H9 (cell line): ENCODE data around the gene OR6M1. TPM values are rescaled to one million over a fixed set of nuclear protein-coding genes. Genes with fewer than 3 reads are reported as not detected.

Experiments used
- DNase-seq: peaks from one replicate; pipeline ENCODE4 v3.0.0-alpha.2; 2017
- H2AFZ ChIP-seq: one replicate; pipeline ENCODE4 v1.6.1; 2013; ENCODE audit warnings: mild to moderate bottlenecking, low read length, control low read depth, moderate library complexity
- H2AK5ac ChIP-seq: 2 replicates; pipeline ENCODE4 v1.6.1; 2013; ENCODE audit warnings: low read length, control low read depth, mixed read lengths; ENCODE audit not compliant: insufficient read length
- H2BK120ac ChIP-seq: one replicate; pipeline ENCODE4 v1.6.1; 2013; ENCODE audit warnings: low read depth, mild to moderate bottlenecking, low read length, control low read depth, inconsistent platforms; ENCODE audit not compliant: poor library complexity, severe bottlenecking
- H2BK12ac ChIP-seq: 2 replicates; pipeline ENCODE4 v1.6.1; 2013; ENCODE audit warnings: low read length, control low read depth, mixed read lengths, low read depth; ENCODE audit not compliant: insufficient read length
- H2BK15ac ChIP-seq: 2 replicates; pipeline ENCODE4 v1.6.1; 2013; ENCODE audit warnings: low read depth, low read length, control low read depth
- H2BK20ac ChIP-seq: one replicate; pipeline ENCODE4 v1.6.1; 2013; ENCODE audit warnings: low read depth, mild to moderate bottlenecking, low read length, control low read depth, inconsistent platforms; ENCODE audit not compliant: poor library complexity, severe bottlenecking
- H2BK5ac ChIP-seq: 2 replicates; pipeline ENCODE4 v1.6.1; 2013; ENCODE audit warnings: low read length, control low read depth, mixed read lengths; ENCODE audit not compliant: insufficient read length
- H3K14ac ChIP-seq: 2 replicates; pipeline ENCODE4 v1.6.1; 2013; ENCODE audit warnings: low read length, control low read depth; ENCODE audit not compliant: insufficient read depth
- H3K18ac ChIP-seq: 2 replicates; pipeline ENCODE4 v1.6.1; 2013; ENCODE audit warnings: low read depth, mild to moderate bottlenecking, mixed read lengths, low read length, control low read depth; ENCODE audit not compliant: insufficient read length
- H3K23ac ChIP-seq: 2 replicates; pipeline ENCODE4 v1.6.1; 2013; ENCODE audit warnings: low read length, control low read depth, mixed read lengths, low read depth; ENCODE audit not compliant: insufficient read length
- H3K23me2 ChIP-seq: 2 replicates; pipeline ENCODE4 v1.6.1; 2013; ENCODE audit warnings: low read depth, mild to moderate bottlenecking, mixed read lengths, low read length, control low read depth; ENCODE audit not compliant: insufficient read length, poor library complexity, severe bottlenecking
- H3K27ac ChIP-seq: 2 replicates; pipeline ENCODE4 v1.5.1; 2013; ENCODE audit warnings: low read length, control low read depth, mixed read lengths, low read depth; ENCODE audit not compliant: insufficient read length
- H3K27me3 ChIP-seq: 2 replicates; pipeline ENCODE4 v1.6.1; 2013; ENCODE audit warnings: low read length, control low read depth, inconsistent platforms; ENCODE audit not compliant: insufficient read depth
- H3K4ac ChIP-seq: 2 replicates; pipeline ENCODE4 v1.6.1; 2013; ENCODE audit warnings: low read depth, mild to moderate bottlenecking, control low read depth, inconsistent platforms, low read length, moderate library complexity
- H3K4me1 ChIP-seq: 2 replicates; pipeline ENCODE4 v1.6.1; 2013; ENCODE audit warnings: low read length, control low read depth, inconsistent platforms; ENCODE audit not compliant: insufficient read depth
- H3K4me2 ChIP-seq: 2 replicates; pipeline ENCODE4 v1.6.1; 2013; ENCODE audit warnings: low read length, control low read depth, mixed read lengths; ENCODE audit not compliant: insufficient read length, insufficient read depth
- H3K56ac ChIP-seq: 2 replicates; pipeline ENCODE4 v1.6.1; 2013; ENCODE audit warnings: low read depth, mild to moderate bottlenecking, mixed read lengths, low read length, control low read depth; ENCODE audit not compliant: insufficient read length
- H3K79me1 ChIP-seq: 2 replicates; pipeline ENCODE4 v1.6.1; 2013; ENCODE audit warnings: low read depth, mild to moderate bottlenecking, moderate library complexity, low read length, control low read depth, inconsistent platforms; ENCODE audit not compliant: insufficient read depth, poor library complexity, severe bottlenecking
- H3K79me2 ChIP-seq: 2 replicates; pipeline ENCODE4 v1.6.1; 2013; ENCODE audit warnings: low read length, control low read depth, inconsistent platforms; ENCODE audit not compliant: insufficient read depth
- H3K9ac ChIP-seq: 2 replicates; pipeline ENCODE4 v1.6.1; 2013; ENCODE audit warnings: low read length, control low read depth, mixed read lengths; ENCODE audit not compliant: insufficient read length; ENCODE audit errors: extremely low read depth
- H3K9me3 ChIP-seq: one replicate; pipeline ENCODE4 v1.6.1; 2013; ENCODE audit warnings: low read depth, low read length, inconsistent platforms; ENCODE audit not compliant: control insufficient read depth
- H3T11ph ChIP-seq: one replicate; pipeline ENCODE4 v1.6.1; 2013; ENCODE audit warnings: mild to moderate bottlenecking, low read length, control low read depth, inconsistent platforms
- H4K20me1 ChIP-seq: one replicate; pipeline ENCODE4 v1.6.1; 2013; ENCODE audit not compliant: control insufficient read depth, insufficient read length, insufficient read depth
- H4K5ac ChIP-seq: 2 replicates; pipeline ENCODE4 v1.6.1; 2013; ENCODE audit warnings: low read depth, mild to moderate bottlenecking, mixed read lengths, low read length, control low read depth; ENCODE audit not compliant: insufficient read length
- H4K8ac ChIP-seq: replicated peaks from 2 replicates; pipeline ENCODE4 v1.6.1; 2013; ENCODE audit warnings: low read length, control low read depth, mixed read lengths, low read depth; ENCODE audit not compliant: insufficient read length
- H4K91ac ChIP-seq: 2 replicates; pipeline ENCODE4 v1.6.1; 2013; ENCODE audit warnings: low read depth, mild to moderate bottlenecking, moderate library complexity, mixed read lengths, low read length, control low read depth; ENCODE audit not compliant: insufficient read length
- H3K27ac Mint-ChIP-seq, 3 experiments: 2 replicates in 2 of 3; 3 replicates in 1 of 3; pipeline ENCODE4 v1.8.0; 2020 to 2021; ENCODE audit warnings: mixed read lengths in 3 of 3, mild to moderate bottlenecking in 1 of 3, moderate library complexity in 1 of 3
- H3K27me3 Mint-ChIP-seq: 2 replicates; pipeline ENCODE4 v1.8.0; 2021; ENCODE audit warnings: low read depth, mild to moderate bottlenecking, moderate library complexity, mixed read lengths
- H3K36me3 Mint-ChIP-seq, 3 experiments: 2 replicates in 2 of 3; 3 replicates in 1 of 3; pipeline ENCODE4 v1.8.0; 2020 to 2021; ENCODE audit warnings: low read depth in 3 of 3, mixed read lengths in 3 of 3; ENCODE audit not compliant: insufficient read depth in 1 of 3
- H3K4me1 Mint-ChIP-seq, 2 experiments: 2 replicates each; pipeline ENCODE4 v1.8.0; 2020; ENCODE audit warnings: mixed read lengths in 2 of 2
- H3K4me3 Mint-ChIP-seq, 2 experiments: 2 replicates in 1 of 2; 3 replicates in 1 of 2; pipeline ENCODE4 v1.8.0; 2020 to 2021; ENCODE audit warnings: mild to moderate bottlenecking in 2 of 2, mixed read lengths in 2 of 2, moderate library complexity in 1 of 2
- H3K9me3 Mint-ChIP-seq, 2 experiments: 2 replicates in 1 of 2; 3 replicates in 1 of 2; pipeline ENCODE4 v1.8.0; 2020; ENCODE audit warnings: mild to moderate bottlenecking in 2 of 2, mixed read lengths in 2 of 2, moderate library complexity in 1 of 2
- total RNA-seq: library from RNA; stranded (reverse); gene quantifications from 2 replicates; pipeline ENCODE4 v1.2.1, GENCODE V29; 2021
- TF ChIP-seq, protein P1 (sequence below): fragments of 200-600 bp; sonication (generic); conservative IDR thresholded peaks from 3 replicates; pipeline ENCODE4 v1.8.0; 2021; ENCODE audit warnings: antibody characterized with exemption, mild to moderate bottlenecking

Gene OR6M1
- total RNA-seq, 1 experiment from 2014 or later: not detected

DNA sequence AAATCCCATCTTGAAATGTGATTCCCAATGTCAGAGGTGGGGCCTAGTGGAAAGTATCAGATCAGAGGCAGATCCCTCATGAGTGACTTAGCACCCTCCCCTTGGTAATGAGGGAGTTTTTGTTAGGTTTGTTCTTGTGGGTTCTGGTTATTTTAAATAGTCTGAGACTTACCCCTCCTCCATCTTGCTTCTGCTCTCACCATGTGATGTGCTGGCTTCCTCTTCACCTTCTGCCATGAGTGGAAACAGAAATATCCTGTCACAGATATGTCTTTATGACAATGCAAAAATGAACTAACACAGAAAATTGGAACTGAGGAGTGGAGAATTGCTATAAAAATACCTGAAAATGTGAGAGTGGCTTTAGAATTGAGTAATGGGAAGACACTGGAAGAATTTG lies 46.2 kb upstream of the OR6M1 start:
- H3K27ac Mint-ChIP-seq: no peak overlapping the region; a peak in 1 of 7 replicates
- TF ChIP-seq, protein P1, sequence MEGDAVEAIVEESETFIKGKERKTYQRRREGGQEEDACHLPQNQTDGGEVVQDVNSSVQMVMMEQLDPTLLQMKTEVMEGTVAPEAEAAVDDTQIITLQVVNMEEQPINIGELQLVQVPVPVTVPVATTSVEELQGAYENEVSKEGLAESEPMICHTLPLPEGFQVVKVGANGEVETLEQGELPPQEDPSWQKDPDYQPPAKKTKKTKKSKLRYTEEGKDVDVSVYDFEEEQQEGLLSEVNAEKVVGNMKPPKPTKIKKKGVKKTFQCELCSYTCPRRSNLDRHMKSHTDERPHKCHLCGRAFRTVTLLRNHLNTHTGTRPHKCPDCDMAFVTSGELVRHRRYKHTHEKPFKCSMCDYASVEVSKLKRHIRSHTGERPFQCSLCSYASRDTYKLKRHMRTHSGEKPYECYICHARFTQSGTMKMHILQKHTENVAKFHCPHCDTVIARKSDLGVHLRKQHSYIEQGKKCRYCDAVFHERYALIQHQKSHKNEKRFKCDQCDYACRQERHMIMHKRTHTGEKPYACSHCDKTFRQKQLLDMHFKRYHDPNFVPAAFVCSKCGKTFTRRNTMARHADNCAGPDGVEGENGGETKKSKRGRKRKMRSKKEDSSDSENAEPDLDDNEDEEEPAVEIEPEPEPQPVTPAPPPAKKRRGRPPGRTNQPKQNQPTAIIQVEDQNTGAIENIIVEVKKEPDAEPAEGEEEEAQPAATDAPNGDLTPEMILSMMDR: no peak

More for the DNA sequence above, 46.2 kb upstream of the OR6M1 start:
- no peak overlapping the region for H2BK5ac ChIP-seq
- H2AFZ ChIP-seq: no peak overlapping the region
- no peak overlapping the region for H2BK20ac ChIP-seq
- no peak overlapping the region for H3K4ac ChIP-seq
- H3K27me3 ChIP-seq: no peaks in the 10 kb centered on the region
- H3K79me2 ChIP-seq: no peaks in the 10 kb centered on the region
- peaks cover 24 to 30% of the 10 kb centered on the region in 2 experiments for H3K9me3 Mint-ChIP-seq
- no peak overlapping the region for H3K14ac ChIP-seq
- H2BK12ac ChIP-seq: no peak overlapping the region
- H3K27me3 Mint-ChIP-seq: peaks cover 3% of the 10 kb centered on the region
- H4K20me1 ChIP-seq: no peaks in the 10 kb centered on the region
- no peaks in the 10 kb centered on the region for H3K9me3 ChIP-seq
- no peaks in the 10 kb centered on the region; the same call in 1 of the 2 replicates for H3K4me1 ChIP-seq
- H2BK120ac ChIP-seq: no peak overlapping the region
- no peak overlapping the region for H3K18ac ChIP-seq
- H4K8ac ChIP-seq: no peak overlapping the region
- DNase-seq: no peak
- no peaks in the 10 kb centered on the region for H3K79me1 ChIP-seq
- H2AK5ac ChIP-seq: no peak overlapping the region
- H3K27ac ChIP-seq: no peak overlapping the region
- no peak overlapping the region for H3K23ac ChIP-seq
- no peak overlapping the region for H3K4me3 Mint-ChIP-seq
- H4K91ac ChIP-seq: no peak overlapping the region
- no peak overlapping the region for H2BK15ac ChIP-seq
- no peak overlapping the region for H3K4me2 ChIP-seq
- H3T11ph ChIP-seq: no peak overlapping the region
- H3K4me1 Mint-ChIP-seq: peaks cover 11 to 15% of the 10 kb centered on the region in 2 experiments
- H3K36me3 Mint-ChIP-seq: peaks cover 20 to 37% (median 23%) of the 10 kb centered on the region in 3 experiments
- no peak overlapping the region for H4K5ac ChIP-seq
- no peak overlapping the region for H3K9ac ChIP-seq
- H3K23me2 ChIP-seq: no peaks in the 10 kb centered on the region
- no peak overlapping the region for H3K56ac ChIP-seq
